ENCODE measurements around the gene KCNH6.

Gene KCNH6, protein sequence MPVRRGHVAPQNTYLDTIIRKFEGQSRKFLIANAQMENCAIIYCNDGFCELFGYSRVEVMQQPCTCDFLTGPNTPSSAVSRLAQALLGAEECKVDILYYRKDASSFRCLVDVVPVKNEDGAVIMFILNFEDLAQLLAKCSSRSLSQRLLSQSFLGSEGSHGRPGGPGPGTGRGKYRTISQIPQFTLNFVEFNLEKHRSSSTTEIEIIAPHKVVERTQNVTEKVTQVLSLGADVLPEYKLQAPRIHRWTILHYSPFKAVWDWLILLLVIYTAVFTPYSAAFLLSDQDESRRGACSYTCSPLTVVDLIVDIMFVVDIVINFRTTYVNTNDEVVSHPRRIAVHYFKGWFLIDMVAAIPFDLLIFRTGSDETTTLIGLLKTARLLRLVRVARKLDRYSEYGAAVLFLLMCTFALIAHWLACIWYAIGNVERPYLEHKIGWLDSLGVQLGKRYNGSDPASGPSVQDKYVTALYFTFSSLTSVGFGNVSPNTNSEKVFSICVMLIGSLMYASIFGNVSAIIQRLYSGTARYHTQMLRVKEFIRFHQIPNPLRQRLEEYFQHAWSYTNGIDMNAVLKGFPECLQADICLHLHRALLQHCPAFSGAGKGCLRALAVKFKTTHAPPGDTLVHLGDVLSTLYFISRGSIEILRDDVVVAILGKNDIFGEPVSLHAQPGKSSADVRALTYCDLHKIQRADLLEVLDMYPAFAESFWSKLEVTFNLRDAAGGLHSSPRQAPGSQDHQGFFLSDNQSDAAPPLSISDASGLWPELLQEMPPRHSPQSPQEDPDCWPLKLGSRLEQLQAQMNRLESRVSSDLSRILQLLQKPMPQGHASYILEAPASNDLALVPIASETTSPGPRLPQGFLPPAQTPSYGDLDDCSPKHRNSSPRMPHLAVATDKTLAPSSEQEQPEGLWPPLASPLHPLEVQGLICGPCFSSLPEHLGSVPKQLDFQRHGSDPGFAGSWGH

GRCh38 chr17:63523253-63523855, at the start of gene KCNH6:
Gene KCNH6 (plus strand): TSS chr17:63523358. CDS start chr17:63523414, 56 bp downstream.
- Mint-ChIP-seq H3K27ac (no peak within 1 kb of the TSS), H3K4me3 (peak within 1 kb of the TSS; percentile 26 to 72 (median 54)), H3K36me3 (ENCODE audit: low read depth) (no peaks in the 10 kb centered on the region), H3K27me3 (ENCODE audit: low read depth) (peaks cover 62% of the 10 kb centered on the region), H3K4me1 (peaks cover 5% of the 10 kb centered on the region), H3K9me3 (no peaks in the 10 kb centered on the region)
- TF ChIP-seq CTCF (IDR thresholded peaks at IDR 0.05; ENCODE audit: unreplicated experiment in 3 of 3), result no peak

DNA sequence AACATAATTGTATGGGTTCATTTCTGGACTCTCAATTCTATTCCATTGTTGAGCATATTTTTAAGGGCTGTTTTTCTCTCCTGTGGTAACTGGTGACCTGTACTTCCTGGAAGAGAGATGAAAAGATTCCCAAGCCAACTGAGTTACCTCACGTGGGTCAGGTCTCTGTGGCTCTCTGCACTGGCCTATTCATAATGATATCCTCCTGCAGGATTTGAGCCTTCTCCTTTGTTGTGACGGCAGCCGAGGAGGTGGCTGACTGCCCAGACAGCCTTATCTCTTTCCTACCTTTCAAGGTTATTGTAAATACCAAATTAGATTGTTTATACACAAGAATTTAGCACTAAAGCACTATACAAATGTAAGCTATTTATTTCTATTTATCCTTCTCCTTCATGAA, 49.0 kb upstream of the KCNH6 start:
- Mint-ChIP-seq H3K36me3 (ENCODE audit: low read depth) (no peaks in the 10 kb centered on the region), H3K27ac (no peak overlapping the region), H3K27me3 (ENCODE audit: low read depth) (peaks cover 77% of the 10 kb centered on the region), H3K9me3 (no peaks in the 10 kb centered on the region), H3K4me1 (no peaks in the 10 kb centered on the region), H3K4me3 (no peak overlapping the region)
- TF ChIP-seq CTCF (IDR thresholded peaks at IDR 0.05; ENCODE audit: unreplicated experiment in 3 of 3), result no peak

DNA sequence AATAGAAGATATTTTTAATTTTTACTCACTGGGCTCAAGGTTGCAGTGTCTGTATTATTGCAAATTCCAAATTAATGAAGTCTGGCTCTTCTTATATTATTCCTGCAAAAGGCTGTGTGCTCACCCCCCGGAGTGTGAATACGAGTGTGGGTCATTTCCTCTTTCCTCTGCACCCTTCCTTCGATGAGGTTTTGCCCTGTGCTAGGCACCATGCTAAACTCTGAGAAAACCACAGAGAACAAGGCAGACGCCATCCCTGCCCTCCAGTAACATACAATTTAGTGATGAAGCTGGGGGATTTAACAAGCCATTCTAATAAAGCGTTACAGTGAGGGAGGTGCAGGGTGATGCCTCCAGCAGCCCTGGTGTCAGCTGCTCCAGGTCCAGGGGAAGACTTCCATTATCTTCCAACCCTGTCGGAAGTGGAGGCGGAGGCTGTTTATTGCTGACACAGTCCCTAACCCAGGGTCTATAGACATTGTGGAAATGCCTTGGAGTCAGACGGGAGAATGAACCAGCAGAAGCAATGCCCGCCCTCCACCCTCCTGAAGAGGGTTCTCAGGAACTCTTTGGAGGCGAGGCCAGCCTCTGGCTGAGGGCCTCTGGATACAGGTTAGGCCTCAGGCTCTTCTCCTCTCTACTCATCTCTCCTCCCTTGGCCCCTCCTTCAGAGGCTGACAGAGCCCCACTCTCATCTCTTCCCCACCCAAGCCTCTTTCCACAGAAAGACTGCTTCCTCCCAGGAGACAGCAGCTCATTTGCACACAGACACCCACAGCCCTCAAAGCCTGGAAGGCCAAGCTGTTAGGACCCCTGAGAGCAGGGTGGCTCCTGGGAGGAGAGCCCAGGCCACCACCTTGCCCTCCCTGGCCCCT, 48.3 kb upstream of the KCNH6 start:
- Mint-ChIP-seq H3K27me3 (ENCODE audit: low read depth) (peaks cover 83% of the 10 kb centered on the region), H3K36me3 (ENCODE audit: low read depth) (no peaks in the 10 kb centered on the region), H3K4me1 (no peaks in the 10 kb centered on the region), H3K27ac (no peak overlapping the region), H3K9me3 (no peaks in the 10 kb centered on the region), H3K4me3 (peak overlapping the region; percentile 74 to 81 (median 79))
- TF ChIP-seq CTCF (IDR thresholded peaks at IDR 0.05; ENCODE audit: unreplicated experiment in 3 of 3), result no peak

DNA sequence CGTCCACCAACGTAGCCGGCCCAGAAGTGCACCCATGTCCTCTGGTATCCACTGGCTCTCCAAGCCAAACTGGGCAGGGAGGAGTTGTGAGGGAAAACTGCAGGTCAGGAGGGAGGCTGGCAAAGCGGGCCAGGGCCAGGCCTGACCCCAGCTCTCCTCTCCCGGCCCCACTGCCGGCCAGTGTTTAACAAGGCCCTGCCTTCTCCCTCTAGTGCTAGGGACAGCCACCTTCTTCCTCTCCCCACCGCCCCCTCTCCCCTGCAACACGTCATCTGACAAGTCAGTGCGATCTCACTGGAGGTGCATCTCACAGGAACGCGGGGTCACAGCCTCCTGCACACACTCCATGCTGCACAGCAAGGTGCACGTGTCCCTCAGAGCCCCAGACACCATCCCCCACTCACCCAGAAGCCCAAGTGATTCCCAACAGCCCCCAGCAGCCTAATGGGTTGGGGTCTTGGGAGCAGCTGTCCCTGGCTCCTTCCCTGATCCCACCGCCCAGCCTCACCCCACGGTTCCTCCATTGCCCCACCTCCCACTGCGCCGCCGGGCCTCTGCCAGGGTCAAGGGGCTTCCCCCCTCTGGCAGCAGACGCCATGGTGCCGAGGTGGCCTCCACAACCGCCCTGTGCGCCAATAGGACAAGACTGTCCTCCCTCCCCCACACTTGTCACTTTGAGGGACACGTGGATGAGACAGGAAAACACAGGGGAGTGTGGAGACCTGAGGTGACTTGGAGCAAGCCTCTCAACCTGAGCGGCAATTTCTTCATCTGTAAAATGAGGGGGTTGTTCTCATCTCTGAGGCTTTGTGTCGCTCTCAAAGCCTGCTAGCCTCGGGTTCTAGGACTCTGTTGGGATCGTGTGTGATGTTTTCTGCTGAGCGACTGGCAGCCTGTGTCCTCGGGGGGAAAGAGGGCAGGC, 47.4 kb upstream of the KCNH6 start:
- Mint-ChIP-seq H3K27ac (no peak overlapping the region), H3K9me3 (no peaks in the 10 kb centered on the region), H3K4me3 (peak overlapping the region; percentile 74 to 81 (median 79)), H3K36me3 (ENCODE audit: low read depth) (no peaks in the 10 kb centered on the region), H3K4me1 (no peaks in the 10 kb centered on the region), H3K27me3 (ENCODE audit: low read depth) (peaks cover 82% of the 10 kb centered on the region)
- TF ChIP-seq CTCF (IDR thresholded peaks at IDR 0.05; ENCODE audit: unreplicated experiment in 3 of 3), result no peak
